ENCODE results near the gene KSR2. TPM values are rescaled to one million over a fixed set of nuclear protein-coding genes. Genes with fewer than 3 reads are reported as not detected.

Gene KSR2
- total and polyA plus RNA-seq, 2 donors (not counting 3 experiments of a cell fraction or from before 2014, with no cell fraction given): 2.1 to 5.2 TPM

DNA sequence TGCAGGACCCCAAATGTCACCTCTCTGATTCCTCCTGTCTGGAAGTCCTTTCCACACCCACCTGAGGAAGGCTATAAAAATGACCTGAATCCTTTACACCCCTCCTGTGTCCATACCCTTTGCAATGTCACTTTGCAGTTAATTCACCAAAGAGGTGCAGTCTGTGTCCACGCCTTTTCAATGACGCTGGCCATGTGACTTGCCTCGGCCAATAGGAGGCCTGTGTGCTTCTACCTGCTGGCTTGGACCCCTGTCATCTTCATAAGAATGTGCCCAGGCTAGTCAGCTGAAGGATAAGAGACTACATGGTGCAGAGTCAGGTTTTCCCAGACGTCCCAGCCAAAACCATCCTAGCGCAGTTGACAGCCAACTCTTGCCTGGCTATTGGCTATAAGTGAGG, 101.4 kb downstream of the KSR2 start:
- Histone ChIP-seq H3K27ac (ENCODE audit: insufficient read depth, low read depth, low read length) (no peak overlapping the region), H3K27me3 (ENCODE audit: control insufficient read depth in 2 of 2, insufficient read depth in 2 of 2, low read length in 2 of 2) (no peaks in the 10 kb centered on the region), H3K9me3 (replicated peaks; ENCODE audit: control insufficient read depth, insufficient read depth, low read length) (no peaks in the 10 kb centered on the region), H3K36me3 (ENCODE audit: control insufficient read depth in 2 of 2, extremely low read depth in 1 of 2, insufficient read depth in 2 of 2, low read length in 2 of 2) (no peaks in the 10 kb centered on the region), H3K4me3 (replicated peaks in 1 of 3; ENCODE audit: insufficient read depth in 1 of 3, low read depth in 1 of 3, low read length in 3 of 3) (no peak overlapping the region), H4K20me1 (replicated peaks; ENCODE audit: control insufficient read depth, extremely low read depth, insufficient read depth, low read length) (no peaks in the 10 kb centered on the region), H3K4me1 (ENCODE audit: control insufficient read depth, extremely low read depth, insufficient read depth, low read length) (no peaks in the 10 kb centered on the region), H3K9me1 (replicated peaks; ENCODE audit: control insufficient read depth, extremely low read depth, insufficient read depth, low read length) (no peaks in the 10 kb centered on the region), H3K4me2 (ENCODE audit: insufficient read depth, low read length) (no peak overlapping the region), H2AFZ (ENCODE audit: low read depth, low read length) (no peak overlapping the region), H3K9ac (replicated peaks; ENCODE audit: extremely low read depth, insufficient read depth, low read length) (no peak overlapping the region), H3K79me2 (ENCODE audit: control insufficient read depth, insufficient read depth, low read length) (no peaks in the 10 kb centered on the region)
- no peak for DNase-seq (ENCODE audit: low read depth, low spot score)
- TF ChIP-seq FOS (IDR thresholded peaks at IDR 0.05; ENCODE audit: borderline replicate concordance, insufficient read depth, low read length): no peak
- no peak for TF ChIP-seq POLR2AphosphoS5 (IDR thresholded peaks at IDR 0.05; ENCODE audit: insufficient read depth, low read depth, low read length)
- no peak for TF ChIP-seq POLR2A (IDR thresholded peaks at IDR 0.05; ENCODE audit: low read depth, low read length)
- TF ChIP-seq, protein P1, sequence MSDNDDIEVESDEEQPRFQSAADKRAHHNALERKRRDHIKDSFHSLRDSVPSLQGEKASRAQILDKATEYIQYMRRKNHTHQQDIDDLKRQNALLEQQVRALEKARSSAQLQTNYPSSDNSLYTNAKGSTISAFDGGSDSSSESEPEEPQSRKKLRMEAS (IDR thresholded peaks at IDR 0.05; ENCODE audit: insufficient read depth, insufficient read length): no peak
- no peak for TF ChIP-seq JUN (IDR thresholded peaks at IDR 0.05; ENCODE audit: borderline replicate concordance, insufficient read depth, insufficient read length, low read depth)
- no peak for TF ChIP-seq EZH2 (IDR thresholded peaks at IDR 0.05; ENCODE audit: borderline replicate concordance, low read depth, low read length, severe bottlenecking)
- TF ChIP-seq, protein P2, sequence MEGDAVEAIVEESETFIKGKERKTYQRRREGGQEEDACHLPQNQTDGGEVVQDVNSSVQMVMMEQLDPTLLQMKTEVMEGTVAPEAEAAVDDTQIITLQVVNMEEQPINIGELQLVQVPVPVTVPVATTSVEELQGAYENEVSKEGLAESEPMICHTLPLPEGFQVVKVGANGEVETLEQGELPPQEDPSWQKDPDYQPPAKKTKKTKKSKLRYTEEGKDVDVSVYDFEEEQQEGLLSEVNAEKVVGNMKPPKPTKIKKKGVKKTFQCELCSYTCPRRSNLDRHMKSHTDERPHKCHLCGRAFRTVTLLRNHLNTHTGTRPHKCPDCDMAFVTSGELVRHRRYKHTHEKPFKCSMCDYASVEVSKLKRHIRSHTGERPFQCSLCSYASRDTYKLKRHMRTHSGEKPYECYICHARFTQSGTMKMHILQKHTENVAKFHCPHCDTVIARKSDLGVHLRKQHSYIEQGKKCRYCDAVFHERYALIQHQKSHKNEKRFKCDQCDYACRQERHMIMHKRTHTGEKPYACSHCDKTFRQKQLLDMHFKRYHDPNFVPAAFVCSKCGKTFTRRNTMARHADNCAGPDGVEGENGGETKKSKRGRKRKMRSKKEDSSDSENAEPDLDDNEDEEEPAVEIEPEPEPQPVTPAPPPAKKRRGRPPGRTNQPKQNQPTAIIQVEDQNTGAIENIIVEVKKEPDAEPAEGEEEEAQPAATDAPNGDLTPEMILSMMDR (IDR thresholded peaks at IDR 0.05; ENCODE audit: extremely low read depth in 1 of 2, insufficient read depth in 1 of 2, low read depth in 1 of 2, low read length in 2 of 2): no peak
- no peak for TF ChIP-seq GATA2 (IDR thresholded peaks at IDR 0.05; ENCODE audit: insufficient read depth, insufficient read length, low read depth, low read length)
- no peak for TF ChIP-seq MYC (IDR thresholded peaks at IDR 0.05; ENCODE audit: low read depth, low read length)
- BruUV-seq (replicated peaks): no TSS peak
- no peak for FAIRE-seq
- ChIA-PET POLR2A (no interaction called here), CTCF (interaction anchor here (5.3 kb wide), 1 partner anchor 10 kb away, joined by 35 read pairs; no protein-coding TSS in a partner anchor)
- dilution Hi-C loops (cut with MboI; ENCODE audit: extremely low pct_ligation_motif_present, low sequenced_read_pairs) (no loop called here), intact Hi-C loops (cut with micrococcal nuclease) (no loop called here)

All from endothelial cell of umbilical vein (primary cell).